ENCODE data around the gene B3GNT5.

Gene B3GNT5

DNA sequence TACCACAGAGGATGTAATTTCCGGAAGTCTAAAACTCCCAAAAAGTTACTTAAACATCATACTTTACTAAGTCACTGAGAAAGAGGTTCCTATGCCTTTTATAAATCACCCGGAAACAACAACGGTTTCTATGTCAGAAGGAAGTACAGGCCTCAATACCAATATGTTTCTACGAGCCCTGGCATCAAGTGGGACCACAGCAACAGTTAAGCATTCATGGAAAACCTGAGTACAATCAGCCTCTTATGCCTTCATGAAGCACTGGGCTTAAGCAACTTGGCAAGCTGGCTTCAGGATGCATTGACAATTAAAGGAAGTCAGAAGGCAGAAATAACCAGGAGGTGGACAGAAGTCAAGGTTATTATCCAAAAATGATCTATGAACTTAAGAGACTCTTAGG is 19.1 kb upstream of the B3GNT5 start:
- DNase-seq: no peak

DNA sequence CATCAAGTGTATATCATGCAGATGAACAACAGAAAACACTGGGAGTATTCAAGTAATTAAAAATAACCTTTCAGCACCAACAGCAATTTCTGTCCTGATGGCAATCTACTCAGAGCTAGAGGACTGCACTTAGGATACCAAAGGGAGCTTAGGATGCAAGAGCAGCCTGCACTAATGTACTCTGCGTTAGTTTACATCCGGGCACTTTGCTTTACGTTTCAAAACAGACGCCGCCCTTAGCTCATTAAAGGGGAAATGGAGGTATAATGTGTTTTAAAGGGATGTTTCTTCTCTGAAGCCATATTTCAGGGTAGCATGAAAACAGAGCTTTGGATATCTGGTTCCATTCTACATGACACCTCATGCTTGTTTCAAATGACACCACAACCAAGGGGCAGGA is 14.0 kb upstream of the B3GNT5 start:
- no peak for DNase-seq

DNA sequence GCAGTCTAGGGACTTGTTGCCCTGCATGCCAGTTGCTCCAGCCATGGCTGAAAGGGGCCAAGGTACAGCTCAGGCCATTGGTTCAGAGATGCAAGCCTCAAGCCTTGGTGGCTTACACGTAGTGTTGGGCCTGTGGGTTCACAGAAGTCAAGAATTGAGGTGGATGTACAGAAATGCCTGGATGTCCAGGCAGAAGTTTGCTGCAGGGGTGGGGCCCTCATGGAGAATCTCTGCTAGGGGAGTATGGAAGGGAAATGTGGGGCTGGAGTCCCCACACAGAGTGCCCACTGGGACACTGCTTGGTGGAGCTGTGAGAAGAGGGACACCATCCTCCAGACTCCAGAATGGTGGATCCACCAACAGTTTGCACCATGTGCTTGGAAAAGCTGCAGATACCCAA is 10.6 kb upstream of the B3GNT5 start:
- no peak for DNase-seq

DNA sequence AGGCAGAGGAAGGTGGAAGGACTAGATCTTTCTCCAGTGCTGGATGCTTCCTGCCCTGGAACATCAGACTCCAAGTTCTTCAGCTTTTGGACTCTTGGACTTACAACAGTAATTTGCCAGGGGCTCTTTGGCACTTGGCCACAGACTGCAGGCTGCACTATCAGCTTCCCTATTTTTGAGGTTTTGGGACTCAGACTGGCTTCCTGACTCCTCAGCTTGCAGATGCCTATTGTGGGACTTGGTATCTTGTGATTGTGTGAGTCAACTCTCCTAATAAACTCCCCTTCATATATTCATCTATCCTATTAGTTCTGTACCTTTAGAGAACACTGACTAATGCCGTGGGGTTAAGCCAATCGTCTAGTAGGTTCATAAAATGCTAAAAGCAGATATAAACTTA is 8.8 kb upstream of the B3GNT5 start:
- DNase-seq: no peak

DNA sequence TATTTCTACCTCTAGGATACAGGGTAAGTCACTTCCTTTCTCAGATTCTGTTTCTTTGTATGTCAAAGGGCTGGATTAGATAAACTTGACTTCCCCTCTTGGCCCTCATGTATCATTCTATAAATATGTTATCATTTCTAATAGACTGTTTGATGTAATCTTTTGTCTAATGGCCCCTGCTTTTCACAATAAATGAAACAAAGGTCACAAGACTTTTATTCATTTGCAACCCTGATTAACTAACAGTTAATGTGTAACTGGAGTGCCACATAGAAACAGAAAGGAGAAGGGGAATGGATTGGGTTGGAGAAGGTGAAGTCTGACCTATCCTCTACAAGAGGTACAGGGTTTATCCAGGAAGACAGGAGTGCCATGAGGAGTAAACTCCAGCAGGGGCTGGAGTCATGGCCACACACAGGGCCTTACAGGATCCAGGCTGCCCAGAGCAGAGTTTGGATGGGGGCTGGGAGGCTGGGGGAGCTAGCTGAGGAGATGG is 8.0 kb upstream of the B3GNT5 start:
- DNase-seq: no peak

DNA sequence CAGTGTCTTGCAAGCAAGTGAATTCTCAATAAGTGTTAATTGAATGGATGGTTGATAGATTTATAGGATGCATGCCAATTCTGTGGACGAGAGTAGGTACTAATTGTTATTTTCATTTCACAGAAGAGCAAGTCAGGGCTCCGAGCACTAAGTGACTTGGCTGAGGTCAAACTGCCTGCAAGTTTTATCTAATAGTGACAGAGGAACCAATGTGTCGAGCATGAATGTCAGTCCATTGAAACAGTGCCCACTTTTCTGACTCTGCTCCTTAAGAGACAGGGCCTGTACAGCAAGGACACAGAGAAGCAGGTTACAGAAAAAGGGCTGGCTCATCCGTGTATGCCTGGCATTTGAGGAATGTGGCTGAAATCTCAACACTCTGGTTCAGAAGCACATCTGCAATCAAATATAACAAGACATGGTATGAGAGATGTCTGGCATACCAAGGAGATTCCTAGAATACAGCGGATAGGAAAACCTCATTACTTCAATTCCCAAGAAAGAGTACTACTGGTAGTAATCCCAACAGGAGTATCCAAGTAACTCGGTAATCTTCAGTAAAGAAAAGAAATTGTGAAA is 6.0 kb upstream of the B3GNT5 start:
- DNase-seq: peak in 1 of 2 experiments; percentile 31

DNA sequence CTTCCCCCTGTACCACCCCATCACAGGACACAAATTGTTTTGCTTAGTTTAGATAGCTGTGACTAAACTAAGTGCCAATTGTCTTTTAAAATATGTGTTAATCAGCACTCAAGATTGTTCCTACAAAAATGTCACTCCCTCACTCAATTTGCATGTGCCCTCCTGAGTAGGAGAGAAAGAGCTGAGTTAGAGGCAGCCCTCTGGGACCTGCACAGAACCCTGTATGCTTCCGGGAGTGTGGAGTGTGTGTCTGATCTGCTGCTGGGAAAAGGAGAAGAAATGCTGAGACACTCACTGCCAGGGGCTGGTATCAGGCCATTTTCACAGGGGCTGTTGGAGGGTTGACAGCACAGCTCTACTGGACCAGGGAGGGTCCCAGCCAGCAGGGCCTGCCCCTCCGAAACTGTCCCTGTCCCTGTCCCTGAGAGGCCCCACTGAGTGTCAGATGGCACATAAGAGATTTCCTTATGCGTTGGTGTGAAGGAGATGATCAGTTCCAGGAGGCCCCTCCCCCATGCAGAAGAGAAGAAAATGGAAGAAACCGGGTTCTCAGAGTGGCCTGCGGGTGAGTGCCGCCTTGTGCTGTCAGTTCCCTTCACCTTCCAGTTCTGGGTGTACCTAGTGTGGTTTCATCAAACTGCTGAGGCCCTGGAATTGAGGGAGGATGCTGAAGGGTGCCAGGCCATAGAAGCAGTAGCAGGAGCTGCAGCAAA is 3.9 kb upstream of the B3GNT5 start:
- no peak for DNase-seq

DNA sequence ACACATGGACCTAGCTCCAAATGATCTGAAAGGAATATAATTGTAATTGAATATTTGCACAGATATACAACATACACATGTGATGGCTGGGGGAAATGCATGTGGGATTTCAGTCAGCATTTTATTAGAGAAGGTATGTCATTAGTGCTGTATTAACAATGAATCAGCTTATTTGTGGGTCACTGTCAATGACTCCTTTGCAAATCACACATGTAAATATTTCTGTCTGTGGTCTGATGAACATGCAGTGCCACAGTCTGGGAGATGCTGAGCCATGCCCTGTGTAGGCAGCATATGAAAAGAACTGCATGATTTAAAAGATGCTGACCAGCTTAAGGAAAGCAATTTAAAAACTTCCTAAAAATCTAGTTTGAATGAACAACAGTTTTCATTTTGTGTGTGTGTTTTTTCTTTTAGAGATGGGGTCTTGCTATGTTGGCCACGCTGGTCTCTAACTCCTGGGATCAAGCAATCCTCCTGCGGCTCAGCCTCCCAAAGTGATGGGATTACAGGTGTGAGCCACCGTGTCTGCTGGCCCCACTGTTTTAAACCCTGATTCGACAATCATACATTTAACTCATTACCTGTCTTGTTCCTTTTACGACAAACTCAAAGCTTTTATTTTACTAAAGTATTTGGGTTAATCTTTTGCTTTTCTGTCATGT is 803 bp upstream of the B3GNT5 start:
- DNase-seq: no peak

DNA sequence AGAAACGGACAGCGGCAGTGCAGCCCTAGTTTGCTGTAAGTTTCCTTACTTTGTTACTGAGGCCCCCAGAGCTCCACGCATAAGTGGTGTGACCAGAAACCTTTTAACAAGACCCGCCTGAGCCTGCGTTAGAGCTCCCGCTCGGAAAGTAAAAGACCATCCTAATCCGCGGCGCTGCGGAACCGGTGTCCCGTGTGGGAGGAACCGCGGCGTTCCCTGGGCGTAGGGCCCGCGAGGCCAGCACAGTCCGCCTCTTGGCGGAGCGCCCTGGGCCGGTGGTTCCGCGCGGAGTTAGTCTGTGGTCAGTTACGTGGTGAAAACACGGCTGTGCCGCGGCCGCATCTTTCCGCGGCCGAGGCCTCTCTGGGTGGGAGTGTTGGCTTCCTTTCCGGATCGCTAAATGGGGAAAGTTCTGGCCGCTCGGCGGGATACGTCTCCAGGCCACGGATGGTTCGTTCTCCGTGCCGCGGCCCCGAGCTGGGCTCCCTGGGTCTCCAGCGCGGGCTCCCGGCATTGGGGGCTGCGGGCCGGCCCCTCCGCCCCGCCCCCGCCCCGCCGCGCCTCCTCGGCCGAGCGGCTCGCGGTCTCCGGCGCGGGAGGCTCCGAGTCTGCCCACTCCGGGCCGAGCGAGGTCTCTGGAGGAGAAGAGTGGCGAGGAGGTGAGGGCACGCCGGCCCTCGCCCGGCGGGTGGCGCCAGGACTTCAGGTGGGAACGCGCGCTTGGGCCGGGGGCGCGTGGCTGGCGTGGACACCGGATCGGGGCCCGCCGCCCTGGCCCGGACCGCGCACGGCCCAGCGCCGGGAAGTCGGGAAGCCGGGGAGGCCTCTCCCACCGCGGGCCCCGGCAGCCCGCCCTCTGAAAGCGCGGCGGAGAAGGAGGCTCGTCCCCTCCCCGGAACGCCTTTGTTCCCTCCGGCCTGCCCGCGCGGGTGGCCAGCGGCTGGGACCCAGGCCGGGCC is 754 bp downstream of the B3GNT5 start:
- peak in 1 of 2 experiments; percentile 43 for DNase-seq

DNA sequence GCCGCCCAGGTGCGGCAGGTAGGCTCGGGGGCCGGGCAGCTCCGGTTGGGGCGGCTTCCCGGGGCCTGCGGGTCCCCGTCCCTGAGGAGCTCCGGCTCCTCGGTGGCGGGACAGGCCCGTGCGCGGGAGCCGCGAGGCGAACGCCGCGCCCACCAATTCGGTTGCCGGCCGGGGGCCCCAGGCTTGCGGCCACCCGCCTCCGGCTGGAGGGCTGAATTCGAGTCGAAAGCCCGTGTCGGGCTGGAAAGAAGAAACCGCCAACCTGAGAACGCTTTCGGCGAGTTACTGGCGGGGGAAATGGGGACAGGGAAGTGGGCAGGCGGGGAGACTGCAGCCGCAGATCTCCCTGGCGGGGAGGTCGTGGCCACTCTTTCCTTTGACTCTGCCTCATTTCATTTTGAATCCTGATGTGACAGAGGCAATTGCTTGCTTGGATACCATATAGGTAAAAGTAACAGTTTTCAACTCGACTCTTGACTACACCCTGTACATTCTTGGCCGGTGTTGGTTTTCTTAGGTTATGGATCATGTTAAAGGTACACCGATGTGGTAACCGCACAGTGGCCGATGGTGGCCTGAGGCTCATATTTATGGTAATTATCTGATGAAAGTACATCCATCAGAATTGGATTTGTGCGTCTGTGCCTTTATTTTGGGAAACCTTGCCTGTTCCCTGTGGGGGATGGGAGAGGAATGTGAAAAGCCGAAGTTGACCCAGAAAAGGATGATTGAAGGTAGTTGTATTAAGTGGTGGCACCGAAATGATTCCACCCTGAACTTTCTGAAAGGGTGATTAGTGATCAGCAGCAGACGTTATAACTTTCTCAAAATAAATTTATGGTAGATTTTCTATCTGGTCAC is 1.7 kb downstream of the B3GNT5 start:
- DNase-seq: peak in 1 of 2 experiments; percentile 29

DNA sequence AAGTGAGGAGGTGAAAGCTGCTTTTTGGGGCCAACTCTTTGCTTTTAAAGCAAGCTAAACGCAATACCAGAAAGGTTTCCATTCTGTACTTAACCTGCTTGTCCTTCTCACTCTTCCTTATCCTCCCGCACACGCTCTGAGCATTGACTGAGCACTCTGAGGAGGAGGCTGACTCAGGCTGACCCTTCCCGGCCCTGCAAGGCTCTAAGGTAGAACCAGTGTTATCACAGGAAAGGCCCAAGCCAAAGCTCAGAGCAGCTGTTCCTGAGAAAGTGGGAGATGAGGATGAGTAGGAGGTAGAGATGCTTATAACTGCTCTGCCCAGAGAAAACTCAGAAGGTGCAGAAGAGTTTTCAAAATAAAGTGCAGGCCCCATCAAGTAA is 2.3 kb downstream of the B3GNT5 start:
- DNase-seq: peak in 1 of 2 experiments; percentile 31

DNA sequence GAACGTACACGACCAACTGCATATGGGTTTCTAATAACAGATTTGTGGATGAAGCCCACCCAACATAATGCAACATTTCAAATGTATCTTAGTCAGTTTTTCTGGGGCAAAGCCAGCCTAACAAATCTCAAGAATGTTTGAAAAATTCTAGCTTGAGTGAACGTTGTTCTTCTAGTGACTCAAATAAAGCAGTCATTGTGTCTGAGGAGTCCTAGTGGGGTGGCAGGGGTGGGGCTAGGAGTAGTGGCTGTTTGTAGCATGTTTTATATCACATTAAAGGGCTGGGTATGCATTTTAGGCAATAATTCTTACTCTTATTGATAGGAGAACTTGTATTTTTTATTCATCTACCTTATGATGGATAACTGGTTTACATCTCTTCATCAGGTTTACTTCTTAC is 6.0 kb downstream of the B3GNT5 start:
- no peak for DNase-seq

DNA sequence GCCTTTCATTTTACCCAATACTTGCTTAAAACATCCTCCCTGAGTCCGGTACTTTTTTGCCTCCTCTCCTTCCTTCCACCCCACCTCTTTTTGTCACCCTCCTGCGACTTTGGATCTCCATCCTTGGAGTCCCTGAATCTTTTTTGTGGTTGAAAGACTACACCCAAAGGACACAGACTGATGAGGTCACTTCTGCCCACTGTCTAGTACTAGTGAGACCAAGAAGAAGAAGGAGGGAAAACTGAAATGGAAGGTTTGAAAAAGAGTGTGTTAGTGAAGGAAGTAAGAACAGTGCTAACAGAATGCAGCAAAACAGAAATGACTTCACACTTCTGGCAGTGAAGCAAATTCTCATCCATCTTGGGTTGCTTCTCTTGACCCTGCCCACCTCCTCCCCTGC is 6.6 kb downstream of the B3GNT5 start:
- no peak for DNase-seq

DNA sequence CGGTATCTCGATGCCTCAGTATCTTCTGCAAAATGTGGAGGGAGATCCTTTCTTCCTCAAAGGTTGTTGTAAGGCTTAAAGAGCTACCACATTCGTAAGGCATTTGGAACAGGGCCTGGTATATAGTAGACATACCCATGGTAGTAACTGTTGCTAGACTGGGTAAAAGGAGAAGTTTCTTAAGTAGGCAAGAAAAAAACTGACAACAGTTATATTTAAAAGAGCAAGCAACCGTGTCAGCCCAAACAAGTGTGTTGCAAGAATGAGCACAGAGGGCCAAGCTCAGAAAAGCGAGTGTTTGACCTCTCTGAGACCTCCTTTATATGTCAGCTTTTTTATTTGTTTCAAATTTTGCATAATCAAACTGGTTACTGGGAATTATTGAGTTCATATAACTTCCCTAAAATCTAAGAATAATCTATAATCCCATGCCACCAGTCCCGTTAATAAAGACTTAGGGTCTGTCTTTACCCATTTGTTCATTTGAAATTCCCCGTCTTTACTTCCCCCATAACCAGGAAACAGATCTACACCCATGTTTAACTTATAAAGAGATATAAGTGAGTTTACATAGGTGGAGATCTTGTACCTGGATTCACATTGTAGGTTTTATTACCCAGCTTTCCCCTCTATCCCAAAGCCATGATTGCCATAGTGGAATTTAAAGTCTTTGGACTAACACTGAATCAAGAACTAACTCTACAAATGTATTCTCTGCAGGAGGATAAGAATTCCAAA is 7.3 kb downstream of the B3GNT5 start:
- no peak for DNase-seq

DNA sequence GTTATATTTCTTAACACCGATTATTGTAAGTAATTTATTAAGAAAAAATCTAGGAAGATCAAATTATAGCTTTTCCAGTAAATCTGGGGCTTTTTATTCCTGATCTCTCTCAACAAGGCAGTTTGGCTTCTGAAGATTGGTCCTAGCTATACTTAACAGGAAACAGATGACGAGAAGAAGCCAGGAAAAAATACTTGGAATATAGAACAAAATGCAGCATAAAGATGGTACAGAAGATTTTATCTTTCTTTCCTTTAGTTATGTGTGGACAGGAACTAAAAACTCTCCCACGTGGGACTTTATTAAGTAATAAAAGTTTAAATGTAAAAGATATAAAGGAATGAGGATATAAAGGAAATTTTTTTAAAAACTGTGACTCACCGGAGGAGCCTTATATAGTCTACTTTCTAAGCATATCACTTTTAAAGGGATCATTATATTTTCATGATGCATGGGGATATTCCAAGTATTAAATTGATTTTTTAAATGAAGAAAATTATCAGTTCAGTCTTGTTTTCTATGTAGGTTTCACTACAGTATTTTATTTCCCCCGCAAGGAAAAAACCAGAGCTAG is 8.2 kb downstream of the B3GNT5 start:
- DNase-seq: no peak

DNA sequence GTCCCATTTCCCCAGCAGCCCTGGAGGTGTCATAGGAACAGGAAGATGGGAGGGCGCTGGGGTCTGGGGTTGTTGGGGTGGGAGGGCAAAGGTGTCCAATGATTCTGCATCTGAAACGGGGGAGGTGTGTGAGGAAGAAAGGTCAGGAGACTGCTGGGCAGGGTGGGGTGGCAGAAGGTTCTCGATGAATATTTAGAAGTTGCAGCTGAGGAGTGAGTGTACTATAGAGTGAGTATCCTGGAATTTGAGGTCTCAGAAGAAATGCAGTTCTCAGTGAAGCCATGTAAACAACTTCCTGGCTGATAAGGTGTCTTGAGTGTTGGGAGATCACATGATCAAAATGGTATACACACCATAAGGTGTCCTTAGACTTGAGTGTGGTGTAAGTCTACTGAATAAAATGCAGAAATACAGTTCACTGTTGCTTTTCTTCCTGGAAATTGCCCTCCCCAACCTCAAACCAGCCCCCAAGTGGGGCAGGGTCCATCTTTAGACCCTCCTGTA is 9.9 kb downstream of the B3GNT5 start:
- DNase-seq: no peak

DNA sequence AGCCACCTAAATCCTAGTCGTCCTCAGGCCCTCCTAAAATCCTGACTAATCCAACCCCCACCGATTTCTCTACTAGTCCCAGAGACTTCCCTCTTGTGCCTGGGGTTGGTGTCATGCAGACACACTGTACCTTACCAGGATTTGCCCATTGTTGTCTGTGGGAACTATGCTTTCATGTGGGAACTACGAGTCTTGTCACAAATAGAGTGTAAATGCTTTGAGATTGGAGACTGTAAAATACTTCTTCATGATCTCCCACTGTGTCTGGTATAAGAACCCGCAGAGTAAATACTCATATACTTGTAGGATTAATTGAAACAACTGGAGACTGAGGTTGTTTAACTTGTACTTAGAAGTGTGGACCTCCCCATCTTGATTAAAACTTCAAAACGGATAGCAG is 11.2 kb downstream of the B3GNT5 start:
- DNase-seq: no peak

DNA sequence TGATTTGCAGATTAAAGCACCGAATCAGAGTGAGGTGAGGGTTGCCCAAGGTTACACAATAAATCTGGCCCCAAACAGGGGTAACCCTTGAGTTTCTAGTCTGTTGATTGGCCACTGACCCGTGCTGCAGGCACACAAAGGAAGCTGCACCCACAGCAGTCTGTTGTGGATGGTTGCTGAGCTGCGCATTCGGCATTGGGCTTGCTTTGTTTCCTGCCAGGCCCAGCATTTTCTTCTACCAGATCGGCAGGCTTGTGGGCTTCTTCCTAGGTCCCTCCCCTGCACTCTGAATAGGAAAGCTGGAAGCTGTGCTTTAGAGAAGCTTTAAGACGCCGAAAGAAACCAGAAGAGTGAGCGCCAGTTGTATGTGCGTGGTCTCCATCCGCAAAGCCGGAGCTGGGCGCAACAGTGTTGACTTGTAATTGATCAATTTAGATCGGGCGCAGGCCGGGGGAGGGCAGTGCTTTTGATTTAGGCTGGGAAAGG is 12.1 kb downstream of the B3GNT5 start:
- no peak for DNase-seq

DNA sequence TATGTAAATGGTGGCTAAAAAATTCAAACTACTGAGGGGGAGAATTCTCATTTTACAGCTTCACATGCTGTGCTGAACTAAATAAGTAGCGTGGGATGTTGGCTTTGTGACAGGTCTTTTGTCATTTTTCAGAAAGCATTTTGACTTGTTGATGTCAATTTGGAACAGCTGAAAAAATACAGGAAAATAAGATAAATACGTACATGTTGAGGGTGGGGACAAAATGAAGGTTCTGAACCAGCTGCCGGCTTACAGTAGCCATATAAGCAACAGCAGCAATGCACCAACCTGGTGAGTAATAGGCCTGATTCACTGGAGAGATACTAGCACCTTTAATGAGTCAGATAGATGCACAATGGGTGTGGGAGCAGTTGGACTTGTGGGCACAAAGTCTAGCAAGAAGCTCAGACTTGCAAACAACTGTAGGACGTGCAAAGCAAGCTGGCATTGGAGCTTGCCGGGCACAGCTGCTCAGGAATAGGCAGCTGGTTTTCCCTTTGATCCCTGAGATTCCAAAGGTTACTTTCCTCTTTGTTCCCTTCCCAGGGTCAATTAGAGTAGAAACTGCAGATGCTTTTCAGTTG is 12.9 kb downstream of the B3GNT5 start:
- peak; percentile 63 to 80 for DNase-seq

DNA sequence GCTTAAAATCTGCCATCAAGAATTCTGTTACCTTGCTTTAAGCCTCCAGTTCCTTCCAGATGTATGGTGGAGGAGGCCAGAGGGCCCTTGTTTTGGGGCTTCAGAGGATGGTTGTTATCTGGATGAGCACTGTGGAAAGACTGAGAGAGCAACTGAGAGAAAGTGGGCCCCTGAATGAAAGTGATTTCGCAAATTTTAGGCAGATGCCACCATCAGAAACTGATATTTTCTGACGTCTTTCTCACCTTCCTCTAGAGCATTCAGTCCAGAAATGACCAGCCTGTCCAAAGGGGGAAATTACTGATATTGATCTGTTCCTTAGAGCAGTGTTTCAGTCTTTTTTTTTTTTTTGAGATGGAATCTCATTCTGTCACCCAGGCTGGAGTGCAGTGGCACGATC is 13.4 kb downstream of the B3GNT5 start:
- DNase-seq: no peak

Data from SW 1271 (cell line).